GM12801 (cell line): ENCODE data around the gene NAA35.

Experiments
- CTCF ChIP-seq: IDR thresholded peaks from one replicate; pipeline ENCODE4 v1.5.1; 2011; ENCODE audit warnings: control low read depth; ENCODE audit not compliant: insufficient read length; ENCODE audit errors: extremely low read depth

NAA35 gene

DNA sequence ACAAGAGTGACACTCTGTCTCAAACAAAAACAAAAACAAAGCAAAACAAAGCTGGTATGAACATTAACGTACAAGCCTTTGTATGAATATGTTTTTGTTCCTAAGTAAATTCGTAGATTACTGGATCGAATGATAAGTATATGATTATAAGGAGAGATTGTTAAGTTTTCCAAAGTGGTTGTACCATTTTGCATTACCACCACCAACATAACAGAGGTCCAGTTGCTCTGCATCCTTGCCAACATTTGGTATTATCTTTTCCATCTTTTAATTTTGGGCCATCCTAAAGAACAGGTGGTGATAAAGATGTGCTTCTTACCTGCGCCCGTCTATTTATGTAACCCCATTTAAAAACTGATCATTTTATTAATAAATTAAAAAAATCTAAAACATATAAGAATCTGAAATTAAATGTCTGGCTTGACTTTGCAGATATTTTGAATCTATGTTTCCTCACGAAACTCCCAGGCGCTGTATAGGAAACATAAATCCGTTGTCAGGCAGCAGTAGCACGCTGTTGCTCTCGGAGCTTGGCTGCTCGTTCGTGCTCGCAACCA, 593 bp upstream of the NAA35 start:
- TF ChIP-seq CTCF, result no peak

DNA sequence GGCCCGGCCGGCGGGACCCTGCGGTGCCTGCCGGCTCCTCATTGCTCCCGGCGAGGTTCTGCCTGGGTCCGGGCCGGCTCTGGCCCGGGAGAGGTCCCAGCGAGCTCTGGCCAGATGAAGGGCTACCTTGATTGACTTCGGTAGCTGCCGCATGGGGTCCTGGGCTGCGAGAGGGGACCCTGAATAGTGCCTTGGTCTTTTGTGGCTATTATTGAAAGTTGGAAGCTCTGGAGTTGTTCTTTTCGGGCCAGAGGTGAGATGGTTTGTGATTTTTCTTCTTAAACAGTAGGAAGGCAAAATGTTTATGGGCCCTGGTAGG, 635 bp downstream of the NAA35 start:
- no peak for TF ChIP-seq CTCF

DNA sequence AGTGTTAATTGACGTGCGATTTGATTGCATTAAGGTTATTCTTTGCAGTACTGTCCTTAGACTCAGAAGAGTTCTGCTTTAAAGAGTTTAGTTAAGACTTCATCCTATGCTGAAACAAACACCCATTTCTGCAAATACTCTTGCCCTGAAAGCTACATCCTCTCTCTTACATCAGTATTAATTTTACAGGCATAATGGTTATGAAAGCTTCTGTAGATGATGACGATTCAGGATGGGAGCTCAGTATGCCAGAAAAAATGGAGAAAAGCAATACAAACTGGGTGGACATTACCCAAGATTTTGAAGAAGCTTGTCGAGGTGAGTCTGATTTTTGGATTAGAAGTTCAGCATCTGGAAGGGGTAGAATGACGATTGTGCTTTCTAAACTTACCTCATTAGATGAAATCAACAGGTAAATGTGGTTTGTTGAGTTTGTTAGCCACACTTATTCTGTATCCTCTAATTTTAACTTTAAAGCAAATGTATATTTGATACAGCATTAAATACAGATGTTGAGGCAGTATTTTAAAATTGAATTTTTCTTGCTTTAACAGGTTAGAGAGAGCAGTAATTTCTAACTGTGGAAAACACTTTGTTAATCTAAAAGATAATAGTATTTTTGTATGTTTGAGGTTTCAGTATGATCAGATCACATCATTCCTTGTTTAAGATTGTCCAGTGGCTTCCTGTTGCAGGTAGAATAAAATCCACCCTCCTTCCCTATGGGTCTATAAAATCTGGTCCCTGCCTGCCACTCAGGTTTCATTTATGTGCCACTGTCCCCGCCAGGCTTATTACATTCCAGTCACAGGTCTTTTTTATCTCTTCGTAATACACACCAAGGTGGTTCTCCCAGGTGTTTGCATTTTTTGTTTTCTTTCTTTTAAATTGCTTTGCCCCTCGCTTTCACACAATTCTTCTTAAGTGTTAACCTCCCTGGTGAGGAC, 1.3 kb downstream of the NAA35 start:
- TF ChIP-seq CTCF, result no peak

GRCh38 chr9:85942913-85943709, 2.2 kb downstream of the NAA35 start:
- no peak for TF ChIP-seq CTCF

DNA sequence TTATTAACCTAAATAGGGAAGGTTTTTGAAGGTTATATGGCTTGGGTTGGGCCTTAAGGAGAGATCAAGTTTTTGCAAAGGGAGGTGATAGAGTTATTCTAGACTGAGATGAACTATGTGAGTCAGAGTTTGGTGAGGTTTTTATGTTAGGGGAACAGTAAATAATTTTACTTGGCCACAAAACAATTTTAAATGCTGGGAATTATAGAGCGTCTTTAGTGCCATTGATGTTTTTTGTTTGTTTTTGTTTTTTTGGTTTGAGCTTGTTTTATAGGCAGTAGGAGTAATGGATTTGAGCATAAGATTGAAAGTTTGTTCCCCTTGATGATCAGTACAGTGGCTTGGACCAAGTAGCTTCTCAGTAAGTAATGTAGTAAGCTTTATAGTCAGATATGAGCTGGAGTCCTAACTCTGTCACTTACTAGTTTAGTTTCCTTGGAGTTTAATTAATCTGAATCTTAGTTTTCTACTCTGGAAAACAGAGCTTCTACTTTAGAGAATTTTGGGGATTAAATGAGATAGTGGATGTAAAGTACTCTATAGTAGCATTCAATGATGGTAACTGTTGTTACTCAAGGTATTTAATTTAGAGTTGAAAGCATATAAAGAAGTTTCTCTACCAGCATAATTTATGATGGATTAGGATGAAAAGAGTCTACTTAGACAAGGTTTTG, 2.9 kb downstream of the NAA35 start:
- TF ChIP-seq CTCF, result no peak

GRCh38 chr9:85944672-85945071, 3.7 kb downstream of the NAA35 start:
- no peak for TF ChIP-seq CTCF

GRCh38 chr9:85949586-85950335, 8.8 kb downstream of the NAA35 start:
- no peak for TF ChIP-seq CTCF
